SK-N-SH (cell line): ENCODE data around the gene SPECC1L.

Experiments
- CTCF ChIP-seq: fragments of 200-600 bp; sonication (generic); IDR thresholded peaks from 2 replicates; pipeline ENCODE4 v1.6.1; 2017; ENCODE audit warnings: antibody characterized with exemption, mild to moderate bottlenecking, moderate library complexity
- EZH2phosphoT487 ChIP-seq: fragments of 200-600 bp; sonication (generic); IDR thresholded peaks from 2 replicates; pipeline ENCODE4 v1.6.1; 2017; ENCODE audit warnings: low read depth, mixed run types, mild to moderate bottlenecking, antibody characterized with exemption, moderate library complexity, borderline replicate concordance
- FOXM1 ChIP-seq: IDR thresholded peaks from 2 replicates; pipeline ENCODE4 v1.4.0; 2012; ENCODE audit warnings: low read depth, mild to moderate bottlenecking
- GATA2 ChIP-seq: sonication (generic); formaldehyde crosslinking; IDR thresholded peaks from 2 replicates; pipeline ENCODE4 v1.5.0; 2020; ENCODE audit warnings: mild to moderate bottlenecking, missing genetic modification reagents
- IRF3 ChIP-seq: fragments of 150-350 bp; IDR thresholded peaks from 2 replicates; pipeline ENCODE4 v1.6.1; 2016; ENCODE audit warnings: mild to moderate bottlenecking, low read depth, low read length
- JUND ChIP-seq: IDR thresholded peaks from 2 replicates; pipeline ENCODE4 v1.4.0; 2012
- MAX ChIP-seq: IDR thresholded peaks from 2 replicates; pipeline ENCODE4 v1.4.0; 2012; ENCODE audit warnings: low read depth
- MXI1 ChIP-seq: IDR thresholded peaks from 2 replicates; pipeline ENCODE4 v1.6.1; 2012; ENCODE audit warnings: mild to moderate bottlenecking, low read depth, low read length, improper control_type of control experiment
- POLR2AphosphoS5 ChIP-seq: IDR thresholded peaks from 2 replicates; pipeline ENCODE4 v1.6.1; 2012; ENCODE audit warnings: low read depth, low read length
- REST ChIP-seq: IDR thresholded peaks from 2 replicates; pipeline ENCODE4 v1.6.1; 2012; ENCODE audit warnings: mild to moderate bottlenecking, low read depth, low read length, moderate library complexity
- SMC3 ChIP-seq: IDR thresholded peaks from 2 replicates; pipeline ENCODE4 v1.6.1; 2012; ENCODE audit warnings: low read depth, low read length, improper control_type of control experiment
- TAF1 ChIP-seq: IDR thresholded peaks from 2 replicates; pipeline ENCODE4 v1.6.1; 2012; ENCODE audit warnings: low read depth, mild to moderate bottlenecking, low read length, moderate library complexity, borderline replicate concordance

DNA sequence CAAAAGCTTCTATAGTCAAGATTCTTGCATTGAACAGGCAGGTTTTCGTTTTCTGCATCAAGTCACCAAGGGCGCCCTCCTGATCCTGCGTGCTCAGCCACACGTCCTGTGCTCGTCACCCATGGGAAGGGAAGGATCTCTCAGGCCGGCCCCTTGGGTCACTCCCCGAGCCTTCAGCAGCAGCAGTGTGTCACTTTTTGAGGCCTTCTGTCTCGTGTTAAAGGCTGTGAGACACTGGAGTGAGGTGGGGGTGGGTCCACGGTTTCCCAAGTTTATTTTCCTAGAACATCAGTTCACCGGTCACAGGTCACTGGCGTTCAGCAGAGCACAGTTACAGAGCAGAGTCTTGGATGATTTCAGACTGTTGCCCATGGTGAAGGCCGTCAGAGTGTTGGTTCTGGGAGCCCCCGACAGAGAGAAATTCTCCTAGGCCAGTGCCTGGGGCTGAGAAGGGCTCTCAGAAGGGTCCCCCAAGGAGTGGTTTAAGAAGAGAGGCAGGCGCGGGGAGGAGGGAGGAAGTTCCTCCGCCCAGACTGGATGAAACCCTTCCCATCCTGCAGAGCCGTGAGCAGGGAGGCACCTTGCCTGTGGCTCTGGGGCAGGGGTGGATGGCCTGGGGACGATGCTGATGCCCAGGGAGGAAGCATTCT, 143.2 kb downstream of the SPECC1L start:
- TF ChIP-seq TAF1 = no peak
- no peak for TF ChIP-seq SMC3
- TF ChIP-seq FOXM1 = no peak
- TF ChIP-seq REST = no peak
- no peak for TF ChIP-seq POLR2AphosphoS5
- no peak for TF ChIP-seq CTCF
- TF ChIP-seq JUND = no peak
- TF ChIP-seq MAX = no peak
- TF ChIP-seq IRF3 = no peak
- no peak for TF ChIP-seq EZH2phosphoT487
- no peak for TF ChIP-seq GATA2 (CRISPR knock-in tag)
- TF ChIP-seq MXI1 = no peak
